ENCODE data around the gene OSBPL1A.

The OSBPL1A gene

DNA sequence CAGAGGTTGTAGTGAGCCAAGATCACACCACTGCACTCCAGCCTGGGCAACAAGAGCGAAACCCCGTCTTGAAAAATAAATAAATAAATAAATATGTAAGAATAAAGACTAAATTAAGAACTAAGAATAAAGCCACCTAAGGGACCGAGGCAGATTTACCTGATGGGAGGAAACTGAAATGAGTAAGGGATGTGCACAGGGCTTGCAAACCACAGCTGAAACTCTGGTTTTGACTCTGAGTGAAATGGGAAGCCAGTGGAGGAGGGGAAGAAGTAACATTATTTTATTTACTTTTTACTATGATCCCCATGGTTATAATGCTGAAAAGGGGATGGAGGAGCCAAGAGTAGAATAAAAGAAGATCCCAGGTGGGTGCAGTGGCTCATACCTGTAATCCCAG is 151.5 kb downstream of the OSBPL1A start:
- H3K4me3 ChIP-seq (ENCODE audit: low read length) = no peak overlapping the region
- no peak for DNase-seq (ENCODE audit: low read depth)
- TF ChIP-seq, protein P1, sequence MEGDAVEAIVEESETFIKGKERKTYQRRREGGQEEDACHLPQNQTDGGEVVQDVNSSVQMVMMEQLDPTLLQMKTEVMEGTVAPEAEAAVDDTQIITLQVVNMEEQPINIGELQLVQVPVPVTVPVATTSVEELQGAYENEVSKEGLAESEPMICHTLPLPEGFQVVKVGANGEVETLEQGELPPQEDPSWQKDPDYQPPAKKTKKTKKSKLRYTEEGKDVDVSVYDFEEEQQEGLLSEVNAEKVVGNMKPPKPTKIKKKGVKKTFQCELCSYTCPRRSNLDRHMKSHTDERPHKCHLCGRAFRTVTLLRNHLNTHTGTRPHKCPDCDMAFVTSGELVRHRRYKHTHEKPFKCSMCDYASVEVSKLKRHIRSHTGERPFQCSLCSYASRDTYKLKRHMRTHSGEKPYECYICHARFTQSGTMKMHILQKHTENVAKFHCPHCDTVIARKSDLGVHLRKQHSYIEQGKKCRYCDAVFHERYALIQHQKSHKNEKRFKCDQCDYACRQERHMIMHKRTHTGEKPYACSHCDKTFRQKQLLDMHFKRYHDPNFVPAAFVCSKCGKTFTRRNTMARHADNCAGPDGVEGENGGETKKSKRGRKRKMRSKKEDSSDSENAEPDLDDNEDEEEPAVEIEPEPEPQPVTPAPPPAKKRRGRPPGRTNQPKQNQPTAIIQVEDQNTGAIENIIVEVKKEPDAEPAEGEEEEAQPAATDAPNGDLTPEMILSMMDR (conservative IDR thresholded peaks at IDR 0.05; ENCODE audit: low read length) = no peak

DNA sequence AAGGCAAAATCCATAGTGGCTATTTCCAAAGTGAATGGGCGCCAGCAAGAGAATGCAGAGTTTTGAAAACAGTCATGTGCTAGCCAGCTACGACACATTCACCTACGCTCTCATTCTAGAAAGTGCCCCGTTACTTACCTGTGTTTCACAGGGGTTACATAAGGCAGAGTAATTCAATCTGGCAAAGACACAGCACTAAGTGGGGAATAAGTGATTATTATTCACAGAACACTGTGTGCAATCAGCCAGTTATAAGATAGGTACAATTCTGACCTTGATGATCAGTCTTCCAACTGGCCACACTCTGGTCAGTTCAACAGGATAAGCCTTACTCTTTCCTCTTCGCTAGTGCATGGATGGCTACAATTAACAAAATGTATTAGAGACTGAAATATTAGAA is 152.9 kb downstream of the OSBPL1A start:
- TF ChIP-seq, protein P1 (conservative IDR thresholded peaks at IDR 0.05; ENCODE audit: low read length) = no peak
- DNase-seq (ENCODE audit: low read depth) = no peak
- H3K4me3 ChIP-seq (ENCODE audit: low read length) = no peak overlapping the region

- TF ChIP-seq, protein P1 (conservative IDR thresholded peaks at IDR 0.05; ENCODE audit: low read length) = no peak
- H3K4me3 ChIP-seq (ENCODE audit: low read length) = no peak overlapping the region
- no peak for DNase-seq (ENCODE audit: low read depth)
Measured at GRCh38 chr18:24243677-24244076, 153.9 kb downstream of the OSBPL1A start.

GRCh38 chr18:24239341-24239740 is 158.3 kb downstream of the OSBPL1A start:
- no peak for DNase-seq (ENCODE audit: low read depth)
- TF ChIP-seq, protein P1 (conservative IDR thresholded peaks at IDR 0.05; ENCODE audit: low read length) = no peak
- no peak overlapping the region for H3K4me3 ChIP-seq (ENCODE audit: low read length)

DNA sequence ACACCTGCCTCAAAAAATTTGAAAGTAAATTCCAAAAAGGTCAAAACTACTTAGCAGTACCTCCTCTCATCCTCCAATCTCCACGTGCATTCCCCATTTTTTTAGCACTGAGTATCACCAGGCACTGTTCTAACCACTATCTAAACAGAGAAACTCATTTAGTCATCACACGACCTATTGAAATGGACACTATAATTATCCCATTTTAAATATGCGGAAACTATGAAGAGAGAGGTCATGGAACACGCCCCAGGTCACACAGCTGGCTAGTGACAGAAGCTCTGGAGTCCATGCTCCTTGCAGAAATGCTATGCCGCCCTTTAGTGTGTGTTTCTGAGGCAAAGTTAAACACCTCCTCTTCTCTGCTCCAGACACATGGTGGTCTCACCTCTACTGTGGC is 159.2 kb downstream of the OSBPL1A start:
- TF ChIP-seq, protein P1 (conservative IDR thresholded peaks at IDR 0.05; ENCODE audit: low read length) = no peak
- no peak overlapping the region for H3K4me3 ChIP-seq (ENCODE audit: low read length)
- no peak for DNase-seq (ENCODE audit: low read depth)

DNA sequence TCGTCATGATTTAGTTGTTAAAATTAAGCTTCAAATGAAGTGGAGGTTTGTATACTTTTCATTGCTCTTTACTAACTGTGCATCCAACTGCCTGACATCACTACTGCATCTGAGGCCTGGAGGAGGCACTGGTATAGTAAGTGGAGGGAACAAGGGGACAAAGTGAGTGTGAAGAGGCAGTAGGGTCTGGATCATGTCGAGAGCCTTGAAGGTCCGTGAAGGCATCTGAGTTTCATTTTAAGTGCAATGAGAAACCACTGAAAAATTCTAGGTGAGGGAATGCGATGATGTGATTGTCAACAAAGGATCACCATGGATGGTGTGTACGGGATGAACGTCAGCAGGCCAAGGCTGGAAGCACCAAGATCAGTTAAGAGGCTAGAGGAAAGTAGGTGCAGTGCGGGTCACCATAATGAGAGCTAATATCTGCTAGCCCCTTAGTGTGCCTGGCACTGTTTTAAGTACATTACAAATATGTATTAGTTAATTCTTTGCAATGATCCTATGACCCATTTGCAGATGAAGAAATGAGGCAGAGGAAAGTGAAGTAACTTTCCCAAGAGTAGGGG is 162.7 kb downstream of the OSBPL1A start:
- TF ChIP-seq, protein P1 (conservative IDR thresholded peaks at IDR 0.05; ENCODE audit: low read length) = no peak

GRCh38 chr18:24234330-24234729 is 163.3 kb downstream of the OSBPL1A start:
- no peak for DNase-seq (ENCODE audit: low read depth)
- TF ChIP-seq, protein P1 (conservative IDR thresholded peaks at IDR 0.05; ENCODE audit: low read length) = no peak
- H3K4me3 ChIP-seq (ENCODE audit: low read length) = no peak overlapping the region

More for the DNA sequence above, 162.7 kb downstream of the OSBPL1A start:
- no peak for DNase-seq (ENCODE audit: low read depth)
- no peak overlapping the region for H3K4me3 ChIP-seq (ENCODE audit: low read length)

Data from AG10803 (cell line).